ENCODE measurements around the gene PRKN. TPM values are rescaled to one million over a fixed set of nuclear protein-coding genes. Genes with fewer than 3 reads are reported as not detected.

Gene PRKN
- total RNA-seq, 1 donor from 2014 or later: 4.9 TPM

GRCh38 chr6:162344646-162345010 lies 382.9 kb downstream of the PRKN start:
- TF ChIP-seq POLR2A (IDR thresholded peaks at IDR 0.05): no peak
- TF ChIP-seq, protein P1, sequence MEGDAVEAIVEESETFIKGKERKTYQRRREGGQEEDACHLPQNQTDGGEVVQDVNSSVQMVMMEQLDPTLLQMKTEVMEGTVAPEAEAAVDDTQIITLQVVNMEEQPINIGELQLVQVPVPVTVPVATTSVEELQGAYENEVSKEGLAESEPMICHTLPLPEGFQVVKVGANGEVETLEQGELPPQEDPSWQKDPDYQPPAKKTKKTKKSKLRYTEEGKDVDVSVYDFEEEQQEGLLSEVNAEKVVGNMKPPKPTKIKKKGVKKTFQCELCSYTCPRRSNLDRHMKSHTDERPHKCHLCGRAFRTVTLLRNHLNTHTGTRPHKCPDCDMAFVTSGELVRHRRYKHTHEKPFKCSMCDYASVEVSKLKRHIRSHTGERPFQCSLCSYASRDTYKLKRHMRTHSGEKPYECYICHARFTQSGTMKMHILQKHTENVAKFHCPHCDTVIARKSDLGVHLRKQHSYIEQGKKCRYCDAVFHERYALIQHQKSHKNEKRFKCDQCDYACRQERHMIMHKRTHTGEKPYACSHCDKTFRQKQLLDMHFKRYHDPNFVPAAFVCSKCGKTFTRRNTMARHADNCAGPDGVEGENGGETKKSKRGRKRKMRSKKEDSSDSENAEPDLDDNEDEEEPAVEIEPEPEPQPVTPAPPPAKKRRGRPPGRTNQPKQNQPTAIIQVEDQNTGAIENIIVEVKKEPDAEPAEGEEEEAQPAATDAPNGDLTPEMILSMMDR (IDR thresholded peaks at IDR 0.05): no peak
- no peak for TF ChIP-seq POLR2AphosphoS5 (IDR thresholded peaks at IDR 0.05; ENCODE audit: insufficient read depth in 1 of 2, low read depth in 1 of 2)
- no peaks in the 10 kb centered on the region for H3K27me3 ChIP-seq
- no peak overlapping the region for H3K4me3 ChIP-seq
- DNase-seq (ENCODE audit: extremely low spot score in 2 of 2): no peak
- H3K36me3 ChIP-seq: no peaks in the 10 kb centered on the region
- no peaks in the 10 kb centered on the region for H3K4me1 ChIP-seq
- H3K27ac ChIP-seq: no peak overlapping the region
- intact Hi-C loops (cut with DNase I): no loop called here
- no peaks in the 10 kb centered on the region for H3K9me3 ChIP-seq

GRCh38 chr6:162343936-162344645 lies 383.5 kb downstream of the PRKN start:
- Histone ChIP-seq H3K36me3 (no peaks in the 10 kb centered on the region), H3K27me3 (no peaks in the 10 kb centered on the region), H3K27ac (no peak overlapping the region), H3K4me3 (no peak overlapping the region), H3K4me1 (no peaks in the 10 kb centered on the region), H3K9me3 (no peaks in the 10 kb centered on the region)
- TF ChIP-seq POLR2AphosphoS5 (IDR thresholded peaks at IDR 0.05; ENCODE audit: insufficient read depth in 1 of 2, low read depth in 1 of 2): no peak
- DNase-seq (ENCODE audit: extremely low spot score in 2 of 2): no peak
- intact Hi-C loops (cut with DNase I): no loop called here

DNA sequence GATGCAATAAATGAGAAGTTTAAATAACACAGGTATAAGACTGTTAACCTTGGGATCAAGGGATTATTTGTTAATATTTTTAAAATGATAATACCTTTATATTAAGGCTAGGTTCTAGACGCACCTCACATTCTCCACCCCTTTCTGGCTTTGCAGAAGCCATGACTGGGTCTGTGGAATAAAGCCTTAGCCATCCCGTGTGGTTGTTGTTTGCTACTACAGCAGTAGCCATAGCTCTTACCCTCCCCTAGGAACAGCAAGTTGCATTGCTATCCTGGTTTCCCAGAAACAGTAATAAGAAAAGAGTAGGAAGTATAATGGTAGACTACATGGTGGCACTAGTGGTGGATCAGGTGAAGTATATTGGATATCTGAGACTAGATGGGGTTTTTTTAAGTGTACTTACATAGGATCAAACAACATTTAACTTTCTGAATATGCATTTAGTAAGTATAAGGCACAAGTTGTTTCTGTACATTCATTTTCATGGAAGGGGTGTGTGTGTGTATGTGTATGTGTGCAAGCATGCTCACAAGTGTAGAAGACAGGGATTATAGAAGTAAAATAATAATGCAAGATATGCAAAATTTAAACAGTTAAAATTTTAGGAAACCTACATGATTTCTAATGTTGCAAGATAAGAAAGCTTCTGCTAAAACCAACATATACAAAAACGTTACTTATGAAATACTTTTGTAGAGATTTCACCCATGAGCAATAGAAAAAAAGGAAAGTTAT lies 384.2 kb downstream of the PRKN start:
- intact Hi-C loops (cut with DNase I): no loop called here
- no peak overlapping the region for H3K4me3 ChIP-seq
- H3K4me1 ChIP-seq: no peaks in the 10 kb centered on the region
- no peaks in the 10 kb centered on the region for H3K36me3 ChIP-seq
- H3K27ac ChIP-seq: no peak overlapping the region
- H3K27me3 ChIP-seq: no peaks in the 10 kb centered on the region
- TF ChIP-seq POLR2A (IDR thresholded peaks at IDR 0.05) (no peak), POLR2AphosphoS5 (IDR thresholded peaks at IDR 0.05; ENCODE audit: insufficient read depth in 1 of 2, low read depth in 1 of 2) (no peak)
- TF ChIP-seq, protein P1 (IDR thresholded peaks at IDR 0.05): no peak
- H3K9me3 ChIP-seq: no peaks in the 10 kb centered on the region
- no peak for DNase-seq (ENCODE audit: extremely low spot score in 2 of 2)

DNA sequence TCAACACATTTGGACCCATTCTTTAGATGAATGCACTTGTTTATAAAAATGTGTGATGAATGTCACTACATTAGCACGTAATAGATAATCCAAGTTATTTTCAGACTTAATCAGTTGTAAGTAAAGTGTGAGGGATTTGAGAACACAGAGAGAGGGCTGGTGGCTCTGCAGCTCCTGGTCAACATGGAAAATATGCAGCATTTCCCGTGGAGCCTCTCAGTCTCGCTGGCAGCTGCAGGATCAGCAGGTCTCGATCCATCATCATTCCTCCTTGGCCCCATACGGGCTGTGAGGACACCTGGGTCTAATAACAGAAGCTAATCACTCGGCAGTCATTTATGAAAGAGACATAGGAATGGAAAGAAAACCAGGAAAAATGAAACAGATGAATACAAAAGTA lies 390.2 kb downstream of the PRKN start:
- intact Hi-C loops (cut with DNase I): no loop called here
- H3K4me1 ChIP-seq: no peaks in the 10 kb centered on the region
- no peaks in the 10 kb centered on the region for H3K27me3 ChIP-seq
- H3K36me3 ChIP-seq: no peaks in the 10 kb centered on the region
- no peak for TF ChIP-seq POLR2AphosphoS5 (IDR thresholded peaks at IDR 0.05; ENCODE audit: insufficient read depth in 1 of 2, low read depth in 1 of 2)
- no peak for TF ChIP-seq POLR2A (IDR thresholded peaks at IDR 0.05)
- TF ChIP-seq, protein P1 (IDR thresholded peaks at IDR 0.05): no peak
- DNase-seq (ENCODE audit: extremely low spot score in 2 of 2): no peak
- no peak overlapping the region for H3K27ac ChIP-seq
- no peaks in the 10 kb centered on the region for H3K9me3 ChIP-seq
- H3K4me3 ChIP-seq: no peak overlapping the region

- no peak for DNase-seq (ENCODE audit: extremely low spot score in 2 of 2)
- Histone ChIP-seq H3K27ac (no peak overlapping the region), H3K9me3 (no peaks in the 10 kb centered on the region), H3K4me1 (no peaks in the 10 kb centered on the region), H3K4me3 (no peak overlapping the region), H3K36me3 (no peaks in the 10 kb centered on the region), H3K27me3 (no peaks in the 10 kb centered on the region)
- TF ChIP-seq POLR2A (IDR thresholded peaks at IDR 0.05) (no peak), POLR2AphosphoS5 (IDR thresholded peaks at IDR 0.05; ENCODE audit: insufficient read depth in 1 of 2, low read depth in 1 of 2) (no peak)
- TF ChIP-seq, protein P1 (IDR thresholded peaks at IDR 0.05): no peak
- intact Hi-C loops (cut with DNase I): no loop called here
These were observed 391.2 kb downstream of the PRKN start for GRCh38 chr6:162336359-162336758.
